GM10266 (cell line): Measurements from ENCODE around the gene EPHA6.

Experiments used
- DNase-seq: peaks from one replicate; pipeline ENCODE4 v3.0.0; 2012; ENCODE audit errors: extremely low spot score
- CTCF ChIP-seq: IDR thresholded peaks from 2 replicates; pipeline ENCODE4 v1.5.1; 2012; ENCODE audit warnings: mild to moderate bottlenecking, low read depth; ENCODE audit not compliant: control insufficient read depth, insufficient read depth; ENCODE audit errors: missing control alignments

EPHA6 gene

GRCh38 chr3:96813134-96813819, 1.1 kb upstream of the EPHA6 start:
- peak; percentile 88 for DNase-seq
- TF ChIP-seq CTCF, result peak; percentile 89

DNA sequence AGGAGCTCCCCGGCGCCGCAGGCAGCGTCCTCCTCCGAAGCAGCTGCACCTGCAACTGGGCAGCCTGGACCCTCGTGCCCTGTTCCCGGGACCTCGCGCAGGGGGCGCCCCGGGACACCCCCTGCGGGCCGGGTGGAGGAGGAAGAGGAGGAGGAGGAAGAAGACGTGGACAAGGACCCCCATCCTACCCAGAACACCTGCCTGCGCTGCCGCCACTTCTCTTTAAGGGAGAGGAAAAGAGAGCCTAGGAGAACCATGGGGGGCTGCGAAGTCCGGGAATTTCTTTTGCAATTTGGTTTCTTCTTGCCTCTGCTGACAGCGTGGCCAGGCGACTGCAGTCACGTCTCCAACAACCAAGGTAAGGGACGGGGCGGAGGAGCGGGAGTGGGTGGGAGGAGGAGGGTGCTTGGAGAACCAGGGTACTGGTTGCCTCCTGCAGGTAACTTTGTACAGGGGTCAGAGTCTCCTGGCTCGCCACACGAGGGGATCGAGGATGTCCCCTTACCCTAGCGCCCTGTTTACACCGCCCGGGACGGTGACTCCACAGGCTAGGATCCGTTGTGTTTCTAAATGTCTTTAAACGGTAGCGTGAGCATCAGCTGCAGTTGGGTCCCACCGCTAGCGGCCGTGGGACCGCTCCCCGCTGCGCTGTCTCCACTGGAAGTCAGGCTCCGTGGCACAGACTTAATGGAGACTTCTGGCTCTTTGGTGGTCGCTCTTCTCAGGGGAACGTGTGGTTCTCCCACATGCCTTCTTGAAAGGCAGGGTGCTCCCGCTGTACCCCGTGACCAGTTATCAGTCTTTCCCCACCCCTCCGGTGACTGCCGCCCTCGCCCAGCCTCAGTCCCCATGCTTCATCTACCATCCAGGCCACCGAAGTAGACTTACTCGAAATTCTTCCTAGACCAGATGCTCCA, 515 bp downstream of the EPHA6 start:
- DNase-seq, result no peak
- TF ChIP-seq CTCF, result no peak

GRCh38 chr3:96831175-96831574, 16.8 kb downstream of the EPHA6 start:
- no peak for DNase-seq
- TF ChIP-seq CTCF, result no peak

DNA sequence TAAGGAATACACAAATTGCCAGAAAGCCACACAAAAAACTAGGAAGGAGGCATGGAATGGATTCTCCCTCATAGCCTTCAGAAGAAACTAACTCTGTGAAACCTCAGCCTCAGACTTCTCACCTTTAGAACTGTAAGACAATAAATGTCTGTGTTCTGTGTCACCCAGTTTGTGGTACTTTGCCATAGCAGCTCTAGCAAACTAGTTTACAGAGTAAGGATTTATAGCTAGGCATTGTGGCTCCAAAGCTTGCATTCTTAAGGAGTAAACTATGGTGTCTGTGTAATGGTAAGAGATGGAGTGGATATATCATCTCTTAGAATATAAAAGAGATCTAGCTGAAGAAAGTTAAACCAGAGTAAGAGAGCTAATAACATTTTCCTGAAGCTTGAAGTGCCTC, 18.9 kb downstream of the EPHA6 start:
- no peak for TF ChIP-seq CTCF
- DNase-seq, result no peak

DNA sequence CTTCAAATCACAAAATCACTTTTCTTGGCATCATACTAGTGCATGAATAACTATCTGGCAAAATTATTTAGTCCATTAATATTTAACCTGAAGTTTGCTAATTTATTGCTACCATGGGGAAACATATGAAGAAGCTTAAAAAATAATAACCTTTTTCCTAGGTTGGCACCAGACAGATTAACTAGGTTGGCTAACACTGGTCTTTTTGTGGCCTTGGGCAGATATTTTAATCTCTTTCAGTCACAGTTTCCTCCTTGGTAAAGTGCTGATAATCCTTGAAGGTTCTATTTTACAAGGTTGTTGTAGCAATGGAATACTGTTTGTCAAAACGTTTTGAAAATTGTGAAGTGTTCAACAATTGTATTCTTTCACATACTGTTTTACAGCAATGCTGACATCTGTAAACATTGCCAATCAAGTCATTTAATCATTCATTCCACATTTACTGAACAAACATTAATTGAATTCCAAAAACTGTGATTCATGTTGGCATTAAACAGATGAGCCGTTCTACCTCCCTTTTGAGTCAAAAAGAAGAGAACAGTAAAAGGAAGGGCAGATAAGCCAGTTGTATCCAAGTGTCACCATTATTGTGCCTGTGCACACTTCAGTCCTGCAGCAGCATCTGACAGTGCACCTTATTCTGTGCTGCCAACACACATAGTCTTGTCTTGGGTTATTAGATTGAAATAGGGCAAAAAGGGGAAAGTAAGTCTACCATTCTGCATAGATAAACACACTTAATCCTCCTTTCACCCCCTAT, 21.9 kb downstream of the EPHA6 start:
- DNase-seq, result no peak
- no peak for TF ChIP-seq CTCF

DNA sequence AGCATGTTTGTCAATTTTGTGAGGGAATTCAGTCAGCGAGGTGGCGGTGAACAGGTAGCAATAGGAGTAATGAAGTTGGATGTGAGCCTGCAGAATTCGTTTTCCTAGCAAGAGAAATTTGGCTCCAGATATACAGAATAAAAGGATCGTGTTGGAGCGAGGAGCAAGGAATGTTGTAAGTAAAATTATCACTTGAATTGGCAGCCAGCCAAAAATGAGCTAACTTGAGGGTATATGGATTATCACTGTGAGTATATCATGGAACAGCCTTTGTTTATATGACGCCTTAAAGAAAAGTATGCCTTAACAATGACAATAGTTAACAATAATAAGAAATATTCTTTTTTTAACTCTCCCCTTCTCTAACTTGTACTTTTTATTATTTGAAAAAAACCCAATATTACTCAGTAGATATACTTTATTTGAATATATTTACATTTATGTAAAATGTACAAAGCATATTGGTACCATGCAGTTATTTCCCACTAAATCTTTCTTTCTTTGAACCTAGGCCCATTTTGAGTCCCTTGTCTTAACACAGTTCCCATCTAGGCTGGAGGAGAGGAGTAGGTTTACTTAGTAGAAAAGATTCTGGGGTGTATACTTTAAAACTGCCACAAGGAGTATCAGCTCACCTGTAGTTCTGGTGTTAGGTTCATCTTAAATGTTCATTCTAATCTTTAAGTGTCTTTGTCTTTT, 29.3 kb downstream of the EPHA6 start:
- no peak for DNase-seq
- no peak for TF ChIP-seq CTCF
